AG04450 (cell line): Measurements from ENCODE around the gene DLG3. TPM values are rescaled to one million over a fixed set of nuclear protein-coding genes. Genes with fewer than 3 reads are reported as not detected.

ENCODE experiments used
- CTCF ChIA-PET: fragments of 300-600, 350-600 bp; formaldehyde crosslinking; extraction: SDS; loops from one replicate; lab custom pipeline; 2022; ENCODE audit warnings: antibody characterized with exemption, inconsistent platforms; lab: Charles Lee
- POLR2A ChIA-PET: fragments of 350-600 bp; formaldehyde crosslinking; extraction: SDS; loops from one replicate; lab custom pipeline; 2021; ENCODE audit warnings: antibody characterized with exemption, inconsistent platforms; lab: Yijun Ruan, JAX
- DNase-seq: peaks from one replicate; pipeline ENCODE4 v3.0.0-alpha.2; 2011; ENCODE audit warnings: low read depth, low spot score
- H3K27ac ChIP-seq: one replicate; pipeline ENCODE4 v1.5.1; 2012; ENCODE audit warnings: low read depth, low read length, control low read depth
- H3K27me3 ChIP-seq: one replicate; pipeline ENCODE4 v1.6.0; 2012; ENCODE audit warnings: low read length; ENCODE audit not compliant: control insufficient read depth, insufficient read depth
- H3K4me3 ChIP-seq: 2 replicates; pipeline ENCODE4 v1.5.1; 2011; ENCODE audit warnings: mild to moderate bottlenecking, low read depth, low read length, control low read depth
- H3K9me3 ChIP-seq: 2 replicates; pipeline ENCODE4 v1.5.1; 2012; ENCODE audit warnings: low read length; ENCODE audit not compliant: control insufficient read depth, insufficient read depth
- polyA plus RNA-seq: library from polyadenylated mRNA; depleted of rRNA; stranded (reverse); fragments of >200 nt; gene quantifications from 2 replicates; pipeline ENCODE4 v1.2.3, GENCODE V29; 2011
- TF ChIP-seq, protein P1 (sequence below): IDR thresholded peaks from 2 replicates; pipeline ENCODE4 v1.5.1; 2011; ENCODE audit warnings: low read depth, low read length, control low read depth, inconsistent platforms

The DLG3 gene
- polyA plus RNA-seq, 1 experiment, result 29.2 TPM

DNA sequence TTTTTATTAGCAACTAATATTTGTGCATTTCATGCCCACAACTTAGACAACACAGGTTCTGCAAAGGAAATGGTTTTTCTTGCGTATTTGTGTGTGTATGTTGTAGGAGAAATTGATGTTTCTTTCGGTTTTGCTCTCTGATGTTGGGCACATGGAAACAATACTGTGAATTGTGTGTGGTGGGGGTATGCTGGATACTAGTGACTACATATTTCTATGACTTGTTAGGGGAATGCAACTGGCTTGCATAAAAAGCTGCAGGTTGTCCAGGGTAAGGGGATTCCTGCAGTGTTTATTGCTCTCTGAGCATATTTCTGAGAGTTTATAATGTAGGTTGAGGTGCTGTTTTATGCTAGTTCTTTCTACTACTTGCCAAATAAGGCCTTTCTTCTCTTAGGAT lies 11.6 kb downstream of the DLG3 start:
- Histone ChIP-seq H3K9me3 (peaks cover 3% of the 10 kb centered on the region; the same call in 1 of the 2 replicates), H3K27me3 (no peaks in the 10 kb centered on the region), H3K27ac (no peak overlapping the region), H3K4me3 (peak overlapping the region; percentile 68)
- CTCF ChIA-PET, result interaction anchor here (1.5 to 2.2 kb wide), 3 partner anchors 49 to 208 kb away, joined by 4 to 8 read pairs (median 7); no protein-coding TSS in a partner anchor
- DNase-seq, result no peak
- POLR2A ChIA-PET, result no interaction called here
- TF ChIP-seq, protein P1, sequence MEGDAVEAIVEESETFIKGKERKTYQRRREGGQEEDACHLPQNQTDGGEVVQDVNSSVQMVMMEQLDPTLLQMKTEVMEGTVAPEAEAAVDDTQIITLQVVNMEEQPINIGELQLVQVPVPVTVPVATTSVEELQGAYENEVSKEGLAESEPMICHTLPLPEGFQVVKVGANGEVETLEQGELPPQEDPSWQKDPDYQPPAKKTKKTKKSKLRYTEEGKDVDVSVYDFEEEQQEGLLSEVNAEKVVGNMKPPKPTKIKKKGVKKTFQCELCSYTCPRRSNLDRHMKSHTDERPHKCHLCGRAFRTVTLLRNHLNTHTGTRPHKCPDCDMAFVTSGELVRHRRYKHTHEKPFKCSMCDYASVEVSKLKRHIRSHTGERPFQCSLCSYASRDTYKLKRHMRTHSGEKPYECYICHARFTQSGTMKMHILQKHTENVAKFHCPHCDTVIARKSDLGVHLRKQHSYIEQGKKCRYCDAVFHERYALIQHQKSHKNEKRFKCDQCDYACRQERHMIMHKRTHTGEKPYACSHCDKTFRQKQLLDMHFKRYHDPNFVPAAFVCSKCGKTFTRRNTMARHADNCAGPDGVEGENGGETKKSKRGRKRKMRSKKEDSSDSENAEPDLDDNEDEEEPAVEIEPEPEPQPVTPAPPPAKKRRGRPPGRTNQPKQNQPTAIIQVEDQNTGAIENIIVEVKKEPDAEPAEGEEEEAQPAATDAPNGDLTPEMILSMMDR, result no peak

DNA sequence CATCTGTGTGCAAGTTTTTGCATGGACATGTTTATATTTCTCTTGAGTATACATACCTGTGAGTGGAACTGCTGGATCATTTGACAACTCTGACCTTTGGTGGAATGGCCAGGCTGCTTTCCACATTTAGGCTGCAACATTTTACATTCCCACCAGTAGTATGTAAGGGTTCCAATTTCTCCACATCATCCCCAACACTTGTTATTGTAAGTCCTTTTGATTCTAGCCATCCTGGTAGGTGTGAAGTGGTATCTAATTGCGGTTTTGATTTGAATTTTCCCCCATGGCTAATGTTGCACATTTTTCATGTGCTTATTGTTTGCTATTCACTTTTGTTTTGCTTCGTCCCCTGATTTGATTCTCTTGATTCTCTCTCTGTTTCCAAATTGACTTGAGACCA lies 16.4 kb downstream of the DLG3 start:
- Histone ChIP-seq H3K27ac (no peak overlapping the region), H3K27me3 (no peaks in the 10 kb centered on the region), H3K4me3 (no peak overlapping the region), H3K9me3 (no peaks in the 10 kb centered on the region)
- TF ChIP-seq, protein P1, result no peak
- POLR2A ChIA-PET, result no interaction called here
- DNase-seq, result no peak
- CTCF ChIA-PET, result interaction anchor here (0.7 kb wide), 1 partner anchor 327 kb away, joined by 3 read pairs; no protein-coding TSS in a partner anchor

DNA sequence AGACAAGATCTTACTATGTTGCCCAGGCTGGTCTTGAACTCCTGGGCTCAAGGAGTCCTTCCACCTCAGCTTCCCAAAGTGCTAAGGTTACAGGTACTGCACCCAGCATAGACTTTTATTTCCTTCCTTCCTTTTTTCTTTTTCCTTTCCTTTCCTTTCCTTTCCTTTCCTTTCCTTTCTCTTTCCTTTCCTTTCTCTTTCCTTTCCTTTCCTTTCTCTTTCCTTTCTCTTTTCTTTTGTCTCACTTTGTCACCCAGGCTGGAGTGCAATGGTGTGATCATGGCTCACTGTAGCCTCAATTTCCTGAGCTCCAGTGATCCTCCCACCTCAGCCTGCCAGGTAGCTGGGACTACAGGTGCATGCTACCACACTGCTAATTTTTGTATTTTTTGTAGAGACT lies 19.4 kb downstream of the DLG3 start:
- CTCF ChIA-PET, result interaction anchor here (0.7 to 1.6 kb wide), 2 partner anchors 9 to 15 kb away, joined by 6 read pairs; no protein-coding TSS in a partner anchor
- POLR2A ChIA-PET, result no interaction called here
- Histone ChIP-seq H3K9me3 (no peaks in the 10 kb centered on the region), H3K27ac (no peak overlapping the region), H3K27me3 (no peaks in the 10 kb centered on the region), H3K4me3 (no peak overlapping the region)
- DNase-seq, result no peak
- TF ChIP-seq, protein P1, result no peak

GRCh38 chrX:70466968-70467367 lies 22.3 kb downstream of the DLG3 start:
- no peak for DNase-seq
- CTCF ChIA-PET, result no interaction called here
- Histone ChIP-seq H3K27ac (no peak overlapping the region), H3K9me3 (no peaks in the 10 kb centered on the region), H3K27me3 (no peaks in the 10 kb centered on the region), H3K4me3 (no peak overlapping the region)
- TF ChIP-seq, protein P1, result no peak
- POLR2A ChIA-PET, result no interaction called here

DNA sequence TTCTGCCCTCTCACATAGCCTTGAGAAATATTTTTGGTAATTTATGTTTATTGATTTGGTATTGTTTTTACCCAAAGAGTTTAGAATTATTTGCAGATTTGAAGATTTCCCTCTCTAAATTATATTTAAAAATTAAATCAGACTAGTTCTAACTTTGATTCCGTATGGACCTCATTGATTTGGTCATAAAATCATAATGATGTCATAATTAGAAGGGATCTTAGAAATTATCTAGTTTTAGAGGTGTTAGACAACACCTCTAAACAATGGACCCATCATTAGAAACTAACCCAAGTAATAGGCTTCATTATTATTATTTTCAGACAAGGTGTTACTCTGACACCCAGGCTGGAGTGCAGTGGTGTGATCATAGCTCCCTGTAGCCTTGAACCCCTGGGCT lies 24.1 kb downstream of the DLG3 start:
- ChIA-PET POLR2A (no interaction called here), CTCF (no interaction called here)
- no peak overlapping the region for H3K4me3 ChIP-seq
- no peaks in the 10 kb centered on the region for H3K27me3 ChIP-seq
- TF ChIP-seq, protein P1, result no peak
- no peaks in the 10 kb centered on the region for H3K9me3 ChIP-seq
- no peak for DNase-seq
- H3K27ac ChIP-seq, result no peak overlapping the region
